Natural killer cell (primary cell): Measurements from ENCODE around the gene CACNA1D. TPM values are rescaled to one million over a fixed set of nuclear protein-coding genes. Genes with fewer than 3 reads are reported as not detected.

Experiments used
- ATAC-seq, 3 donors: fragments of 150-1000 bp in 2 of 3; fragments of 200-7000 bp in 1 of 3; cut with Tn5 transposase; 1 replicate in 1 of 3; 2 replicates in 2 of 3; pipeline ENCODE4 v1.10.0; 2021; ENCODE audit warnings: mild to moderate bottlenecking in 2 of 3, moderate library complexity in 2 of 3
- DNase-seq, 2 donors: peaks; one replicate each; pipeline versions ENCODE4 v3.0.0 to v3.0.0-alpha.2; 2013 to 2021; ENCODE audit warnings: mixed read lengths in 1 of 2
- H3K27ac ChIP-seq: one replicate; pipeline ENCODE4 v1.5.1; 2013; ENCODE audit warnings: mild to moderate bottlenecking, low read length
- H3K27me3 ChIP-seq: one replicate; pipeline ENCODE4 v1.6.1; 2013; ENCODE audit warnings: low read length; ENCODE audit not compliant: control insufficient read depth, insufficient read depth
- H3K36me3 ChIP-seq: one replicate; pipeline ENCODE4 v1.6.1; 2013; ENCODE audit warnings: low read length; ENCODE audit not compliant: control insufficient read depth, insufficient read depth
- H3K4me1 ChIP-seq: one replicate; pipeline ENCODE4 v1.6.1; 2013; ENCODE audit warnings: low read length; ENCODE audit not compliant: control insufficient read depth, insufficient read depth
- H3K4me3 ChIP-seq: one replicate; pipeline ENCODE4 v1.5.1; 2013; ENCODE audit warnings: low read length
- H3K9me3 ChIP-seq: one replicate; pipeline ENCODE4 v1.6.1; 2013; ENCODE audit warnings: low read length; ENCODE audit not compliant: control insufficient read depth, insufficient read depth
- H3K27ac Mint-ChIP-seq, 2 donors: one replicate each; pipeline ENCODE4 v1.8.0; 2022; ENCODE audit warnings: mild to moderate bottlenecking in 2 of 2, mixed read lengths in 2 of 2, moderate library complexity in 1 of 2
- H3K27me3 Mint-ChIP-seq, 2 donors: one replicate each; pipeline ENCODE4 v1.8.0; 2022; ENCODE audit warnings: low read depth in 2 of 2, mixed read lengths in 2 of 2
- H3K36me3 Mint-ChIP-seq: one replicate; pipeline ENCODE4 v1.8.0; 2022; ENCODE audit warnings: mixed read lengths
- H3K4me1 Mint-ChIP-seq, 2 donors: one replicate each; pipeline ENCODE4 v1.8.0; 2022; ENCODE audit warnings: mixed read lengths in 2 of 2
- H3K4me3 Mint-ChIP-seq: one replicate; pipeline ENCODE4 v1.8.0; 2022; ENCODE audit warnings: mild to moderate bottlenecking, moderate library complexity, mixed read lengths
- H3K9me3 Mint-ChIP-seq, 2 donors: one replicate each; pipeline ENCODE4 v1.8.0; 2022; ENCODE audit warnings: mixed read lengths in 2 of 2
- CTCF ChIP-seq: fragments of 200-600 bp; IDR thresholded peaks from one replicate; pipeline ENCODE4 v1.8.0; 2022; ENCODE audit warnings: antibody characterized with exemption
- WGBS: methylation state at CpG from one replicate; pipeline ENCODE4 v1.1.7; 2013; ENCODE audit warnings: missing lambda C conversion rate; ENCODE audit not compliant: insufficient coverage; 5-methylcytosine and 5-hydroxymethylcytosine counted together
- intact Hi-C: fragments of 100-400 bp; cut with micrococcal nuclease; formaldehyde crosslinking; loops from one replicate; pipeline ENCODE4 v1.14.2; 2022
- total RNA-seq, 4 donors: library from RNA; stranded (reverse); fragments of 120-200 nt in 1 of 4; gene quantifications; one replicate each; pipeline versions ENCODE4 v1.2.3 to v1.2.4, GENCODE V29; 2013 to 2022

CACNA1D gene
- total RNA-seq, 3 donors from 2014 or later (not counting 1 experiment from before 2014, with no cell fraction given) = 0.54 to 10.1 TPM; not detected in 1

GRCh38 chr3:53802256-53802880 lies 308.0 kb downstream of the CACNA1D start:
- H3K27ac ChIP-seq = no peak overlapping the region
- DNase-seq = no peak
- no peaks in the 10 kb centered on the region for H3K9me3 ChIP-seq
- H3K4me1 ChIP-seq = no peaks in the 10 kb centered on the region
- ATAC-seq = no peak
- Mint-ChIP-seq H3K27ac (no peak overlapping the region), H3K27me3 (peaks cover 0 to 3% of the 10 kb centered on the region in 2 donors), H3K4me1 (no peaks in the 10 kb centered on the region), H3K9me3 (no peaks in the 10 kb centered on the region), H3K4me3 (no peak overlapping the region), H3K36me3 (no peaks in the 10 kb centered on the region)
- no peak overlapping the region for H3K4me3 ChIP-seq
- intact Hi-C loops = no loop called here
- H3K27me3 ChIP-seq = no peaks in the 10 kb centered on the region
- H3K36me3 ChIP-seq = no peaks in the 10 kb centered on the region
- no peak for TF ChIP-seq CTCF
- 87% methylated on average over 8 of the region's 8 CpGs for WGBS

DNA sequence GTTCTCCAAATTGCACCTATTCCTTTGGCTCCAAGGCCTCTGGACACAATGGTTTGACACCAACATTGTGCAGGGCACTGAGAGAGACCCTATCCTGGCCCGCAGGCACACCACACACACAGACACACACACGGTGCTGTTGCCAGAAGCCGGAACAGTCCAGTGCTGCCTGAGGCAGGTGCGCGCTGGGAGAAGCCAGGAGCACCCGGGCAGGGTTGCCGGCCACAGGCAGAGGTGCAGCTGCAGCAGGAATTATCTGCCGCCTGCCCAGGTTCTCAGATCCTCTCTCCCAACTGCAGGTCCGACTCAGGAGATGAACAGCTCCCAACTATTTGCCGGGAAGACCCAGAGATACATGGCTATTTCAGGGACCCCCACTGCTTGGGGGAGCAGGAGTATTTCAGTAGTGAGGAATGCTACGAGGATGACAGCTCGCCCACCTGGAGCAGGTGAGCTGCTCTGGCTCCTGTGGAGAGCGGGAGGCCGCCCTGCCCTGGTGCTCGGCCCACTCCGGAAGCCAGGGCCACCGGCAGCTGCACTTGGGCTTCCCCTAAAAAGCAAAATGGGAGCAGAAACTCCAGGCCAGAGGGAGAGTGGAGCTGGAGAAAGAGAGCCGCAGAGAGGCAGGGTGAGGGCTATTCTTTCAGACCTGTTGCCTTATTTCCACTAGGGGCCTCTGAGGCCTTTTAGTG lies 308.9 kb downstream of the CACNA1D start:
- H3K9me3 ChIP-seq = no peaks in the 10 kb centered on the region
- WGBS = 93% methylated on average over 18 of the region's 18 CpGs
- Mint-ChIP-seq H3K4me3 (no peak overlapping the region), H3K4me1 (no peaks in the 10 kb centered on the region), H3K27me3 (peaks cover 0 to 3% of the 10 kb centered on the region in 2 donors), H3K27ac (no peak overlapping the region), H3K36me3 (no peaks in the 10 kb centered on the region), H3K9me3 (no peaks in the 10 kb centered on the region)
- no peak overlapping the region for H3K27ac ChIP-seq
- no peak for ATAC-seq
- no peak for DNase-seq
- H3K36me3 ChIP-seq = no peaks in the 10 kb centered on the region
- no peak overlapping the region for H3K4me3 ChIP-seq
- no peak for TF ChIP-seq CTCF
- H3K4me1 ChIP-seq = no peaks in the 10 kb centered on the region
- H3K27me3 ChIP-seq = no peaks in the 10 kb centered on the region
- intact Hi-C loops = no loop called here

GRCh38 chr3:53803816-53804695 lies 309.6 kb downstream of the CACNA1D start:
- H3K9me3 Mint-ChIP-seq = no peaks in the 10 kb centered on the region
- Histone ChIP-seq H3K4me1 (no peaks in the 10 kb centered on the region), H3K36me3 (no peaks in the 10 kb centered on the region), H3K4me3 (no peak overlapping the region), H3K27ac (no peak overlapping the region), H3K27me3 (no peaks in the 10 kb centered on the region), H3K9me3 (no peaks in the 10 kb centered on the region)
- H3K4me3 Mint-ChIP-seq = no peak overlapping the region
- no peaks in the 10 kb centered on the region for H3K4me1 Mint-ChIP-seq
- TF ChIP-seq CTCF = no peak
- ATAC-seq (no peak), DNase-seq (no peak)
- H3K36me3 Mint-ChIP-seq = no peaks in the 10 kb centered on the region
- intact Hi-C loops = no loop called here
- H3K27me3 Mint-ChIP-seq = peaks cover 0 to 3% of the 10 kb centered on the region in 2 donors
- H3K27ac Mint-ChIP-seq = no peak overlapping the region
- WGBS = 77% methylated on average over 20 of the region's 20 CpGs
